Measurements from ENCODE around the gene HSPA4. TPM values are rescaled to one million over a fixed set of nuclear protein-coding genes. Genes with fewer than 3 reads are reported as not detected.

HSPA4 gene
- total RNA-seq, 4 donors from 2014 or later = 48.1 to 84.0 (median 72.3) TPM

DNA sequence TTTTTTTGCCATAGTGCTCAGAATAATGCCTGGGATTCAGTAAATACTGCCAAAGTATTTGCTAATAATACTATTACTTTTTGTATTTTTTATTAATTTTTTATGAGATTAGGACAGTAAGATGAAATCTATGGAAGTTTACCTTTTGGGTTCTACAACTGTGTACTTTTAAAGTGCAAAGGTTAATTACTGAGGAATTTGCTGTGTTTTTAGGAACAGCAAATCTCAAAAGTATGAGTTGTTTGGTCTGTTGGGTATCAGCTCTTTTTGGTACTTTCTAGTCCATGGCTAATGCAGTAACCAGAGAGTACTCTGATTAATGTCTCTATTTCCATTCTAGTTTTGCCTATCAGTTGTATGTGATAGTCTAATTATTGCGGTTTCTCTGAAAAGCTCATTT lies 5.1 kb downstream of the HSPA4 start:
- no peaks in the 10 kb centered on the region for H3K36me3 ChIP-seq
- peaks cover 0 to 67% (median 5%) of the 10 kb centered on the region in 3 donors for H3K4me1 ChIP-seq
- ATAC-seq = no peak
- H3K27me3 ChIP-seq = no peaks in the 10 kb centered on the region
- no peaks in the 10 kb centered on the region for H3K9me3 ChIP-seq
- no peak overlapping the region for H3K4me3 ChIP-seq
- H3K27ac ChIP-seq = no peak overlapping the region
- 80 to 88% methylated on average over 1 of the region's 1 CpG for WGBS, 2 donors (ENCODE audit: low coverage in 1 of 2)
- TF ChIP-seq, protein P1, sequence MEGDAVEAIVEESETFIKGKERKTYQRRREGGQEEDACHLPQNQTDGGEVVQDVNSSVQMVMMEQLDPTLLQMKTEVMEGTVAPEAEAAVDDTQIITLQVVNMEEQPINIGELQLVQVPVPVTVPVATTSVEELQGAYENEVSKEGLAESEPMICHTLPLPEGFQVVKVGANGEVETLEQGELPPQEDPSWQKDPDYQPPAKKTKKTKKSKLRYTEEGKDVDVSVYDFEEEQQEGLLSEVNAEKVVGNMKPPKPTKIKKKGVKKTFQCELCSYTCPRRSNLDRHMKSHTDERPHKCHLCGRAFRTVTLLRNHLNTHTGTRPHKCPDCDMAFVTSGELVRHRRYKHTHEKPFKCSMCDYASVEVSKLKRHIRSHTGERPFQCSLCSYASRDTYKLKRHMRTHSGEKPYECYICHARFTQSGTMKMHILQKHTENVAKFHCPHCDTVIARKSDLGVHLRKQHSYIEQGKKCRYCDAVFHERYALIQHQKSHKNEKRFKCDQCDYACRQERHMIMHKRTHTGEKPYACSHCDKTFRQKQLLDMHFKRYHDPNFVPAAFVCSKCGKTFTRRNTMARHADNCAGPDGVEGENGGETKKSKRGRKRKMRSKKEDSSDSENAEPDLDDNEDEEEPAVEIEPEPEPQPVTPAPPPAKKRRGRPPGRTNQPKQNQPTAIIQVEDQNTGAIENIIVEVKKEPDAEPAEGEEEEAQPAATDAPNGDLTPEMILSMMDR (IDR thresholded peaks at IDR 0.05) = no peak
- no peak for TF ChIP-seq EP300 (IDR thresholded peaks at IDR 0.05)
- TF ChIP-seq POLR2AphosphoS5 (IDR thresholded peaks at IDR 0.05) = no peak
- TF ChIP-seq POLR2A (IDR thresholded peaks at IDR 0.05) = no peak

DNA sequence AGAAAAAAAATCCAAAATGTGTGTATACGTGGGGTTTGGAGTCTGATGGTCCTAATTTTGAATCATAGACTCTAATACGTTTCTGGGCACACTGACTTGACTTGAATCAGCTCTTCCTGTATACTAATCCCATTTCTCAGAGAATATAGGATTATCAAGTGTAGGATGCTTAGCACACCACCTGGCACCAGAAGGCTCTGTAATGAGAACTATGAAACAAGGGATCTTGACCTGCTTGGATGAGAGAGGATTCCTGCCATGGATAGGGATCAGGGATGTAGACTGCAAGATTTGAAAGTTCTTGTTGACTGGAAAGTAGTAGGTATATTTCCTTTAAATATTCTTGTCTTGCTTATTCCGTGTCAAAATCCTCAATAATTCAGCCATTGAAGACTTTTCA lies 7.8 kb downstream of the HSPA4 start:
- no peak overlapping the region for H3K4me3 ChIP-seq
- WGBS, 2 donors (ENCODE audit: low coverage in 1 of 2) = 63 to 75% methylated on average over 2 to 3 of the region's 3 CpGs
- TF ChIP-seq, protein P1 (IDR thresholded peaks at IDR 0.05) = no peak
- TF ChIP-seq POLR2AphosphoS5 (IDR thresholded peaks at IDR 0.05) = no peak
- TF ChIP-seq POLR2A (IDR thresholded peaks at IDR 0.05) = no peak
- no peak for TF ChIP-seq EP300 (IDR thresholded peaks at IDR 0.05)
- H3K27me3 ChIP-seq = no peaks in the 10 kb centered on the region
- ATAC-seq = no peak
- no peaks in the 10 kb centered on the region for H3K36me3 ChIP-seq
- H3K9me3 ChIP-seq = no peaks in the 10 kb centered on the region
- no peak overlapping the region for H3K27ac ChIP-seq
- peaks cover 0 to 55% (median 0%) of the 10 kb centered on the region in 3 donors for H3K4me1 ChIP-seq

GRCh38 chr5:133062276-133062675 lies 10.5 kb downstream of the HSPA4 start:
- 64 to 90% methylated on average over 1 of the region's 1 CpG for WGBS, 2 donors (ENCODE audit: low coverage in 1 of 2)
- TF ChIP-seq, protein P1 (IDR thresholded peaks at IDR 0.05) = no peak
- TF ChIP-seq POLR2AphosphoS5 (IDR thresholded peaks at IDR 0.05) (no peak), POLR2A (IDR thresholded peaks at IDR 0.05) (no peak)
- ATAC-seq = no peak

GRCh38 chr5:133063965-133064364 lies 12.2 kb downstream of the HSPA4 start:
- 74 to 80% methylated on average over 4 to 7 of the region's 10 CpGs for WGBS, 2 donors (ENCODE audit: low coverage in 1 of 2)
- ATAC-seq = no peak
- TF ChIP-seq POLR2AphosphoS5 (IDR thresholded peaks at IDR 0.05) (no peak), EP300 (IDR thresholded peaks at IDR 0.05) (no peak), POLR2A (IDR thresholded peaks at IDR 0.05) (no peak)
- TF ChIP-seq, protein P1 (IDR thresholded peaks at IDR 0.05) = no peak

More at GRCh38 chr5:133062276-133062675, 10.5 kb downstream of the HSPA4 start:
- H3K4me3 ChIP-seq = no peak overlapping the region
- H3K27me3 ChIP-seq = no peaks in the 10 kb centered on the region
- no peak overlapping the region for H3K27ac ChIP-seq
- H3K36me3 ChIP-seq = peaks cover 0 to 24% of the 10 kb centered on the region in 2 donors
- no peaks in the 10 kb centered on the region for H3K9me3 ChIP-seq
- H3K4me1 ChIP-seq = peaks cover 0 to 38% (median 0%) of the 10 kb centered on the region in 3 donors

DNA sequence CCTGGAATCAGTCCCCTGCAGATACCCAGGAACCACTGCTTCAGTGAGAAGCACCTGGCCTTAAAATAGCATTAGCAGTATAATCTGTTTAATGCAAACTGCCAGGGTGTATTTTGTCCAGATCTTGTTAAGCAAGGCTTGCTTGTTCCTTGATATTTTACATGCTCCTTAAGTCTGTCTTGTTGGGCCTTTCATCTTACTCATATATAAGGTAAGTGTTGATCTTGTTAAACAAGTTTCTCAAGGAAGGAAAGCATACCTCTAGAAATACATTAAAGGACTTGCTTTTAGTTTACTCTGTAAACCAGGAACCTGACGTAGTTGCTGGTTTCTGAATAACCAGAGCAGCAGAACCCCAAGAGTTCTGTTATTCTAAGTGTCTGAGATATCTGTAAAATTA lies 13.7 kb downstream of the HSPA4 start:
- no peak overlapping the region for H3K27ac ChIP-seq
- 56 to 100% methylated on average over 1 of the region's 1 CpG for WGBS, 2 donors (ENCODE audit: low coverage in 1 of 2)
- peaks cover 0 to 55% of the 10 kb centered on the region in 2 donors for H3K36me3 ChIP-seq
- TF ChIP-seq POLR2AphosphoS5 (IDR thresholded peaks at IDR 0.05) (no peak), EP300 (IDR thresholded peaks at IDR 0.05) (no peak)
- H3K4me1 ChIP-seq = peaks cover 0 to 19% (median 0%) of the 10 kb centered on the region in 3 donors
- no peak overlapping the region for H3K4me3 ChIP-seq
- no peak for ATAC-seq
- no peaks in the 10 kb centered on the region for H3K9me3 ChIP-seq
- H3K27me3 ChIP-seq = no peaks in the 10 kb centered on the region

More at GRCh38 chr5:133063965-133064364, 12.2 kb downstream of the HSPA4 start:
- Histone ChIP-seq H3K9me3 (no peaks in the 10 kb centered on the region), H3K36me3 (peaks cover 0 to 40% of the 10 kb centered on the region in 2 donors), H3K4me3 (no peak overlapping the region), H3K27ac (no peak overlapping the region), H3K4me1 (peaks cover 0 to 21% (median 0%) of the 10 kb centered on the region in 3 donors), H3K27me3 (no peaks in the 10 kb centered on the region)
